HEK293T (cell line): ENCODE measurements around the gene NADK.

Experiments used
- ARNT ChIP-seq: fragments of 450-650 bp; IDR thresholded peaks from 2 replicates; pipeline ENCODE4 v1.6.1; 2017; ENCODE audit warnings: mild to moderate bottlenecking
- BHLHE40 ChIP-seq: fragments of 450-650 bp; IDR thresholded peaks from 2 replicates; pipeline ENCODE4 v1.6.1; 2016; ENCODE audit warnings: mild to moderate bottlenecking, moderate library complexity, borderline replicate concordance
- CTBP1 ChIP-seq: fragments of 450-650 bp; IDR thresholded peaks from 2 replicates; pipeline ENCODE4 v1.6.1; 2016; ENCODE audit warnings: borderline replicate concordance
- ELF4 ChIP-seq: fragments of 450-650 bp; IDR thresholded peaks from 2 replicates; pipeline ENCODE4 v1.6.1; 2017; ENCODE audit warnings: antibody characterized with exemption
- FOXA1 ChIP-seq: fragments of 450-650 bp; IDR thresholded peaks from 2 replicates; pipeline ENCODE4 v1.6.1; 2016; ENCODE audit warnings: mild to moderate bottlenecking
- FOXK2 ChIP-seq: fragments of 450-650 bp; IDR thresholded peaks from 2 replicates; pipeline ENCODE4 v1.6.1; 2016; ENCODE audit warnings: mild to moderate bottlenecking
- FOXM1 ChIP-seq: fragments of 450-650 bp; IDR thresholded peaks from 2 replicates; pipeline ENCODE4 v1.6.1; 2017; ENCODE audit warnings: mild to moderate bottlenecking, borderline replicate concordance
- HDGF ChIP-seq: fragments of 450-650 bp; IDR thresholded peaks from 2 replicates; pipeline ENCODE4 v1.6.1; 2017; ENCODE audit warnings: antibody characterized with exemption, borderline replicate concordance
- NFRKB ChIP-seq: fragments of 450-650 bp; IDR thresholded peaks from 2 replicates; pipeline ENCODE4 v1.6.1; 2016; ENCODE audit warnings: mild to moderate bottlenecking, moderate library complexity
- PKNOX1 ChIP-seq: fragments of 450-650 bp; IDR thresholded peaks from 2 replicates; pipeline ENCODE4 v1.6.1; 2016
- SP1 ChIP-seq: fragments of 450-650 bp; IDR thresholded peaks from 2 replicates; pipeline ENCODE4 v1.6.1; 2017
- SUZ12 ChIP-seq: fragments of 450-650 bp; IDR thresholded peaks from 2 replicates; pipeline ENCODE4 v1.6.1; 2016; ENCODE audit warnings: mild to moderate bottlenecking
- TARDBP ChIP-seq: fragments of 450-650 bp; IDR thresholded peaks from 2 replicates; pipeline ENCODE4 v1.6.1; 2016
- ZNF384 ChIP-seq: fragments of 450-650 bp; IDR thresholded peaks from 2 replicates; pipeline ENCODE4 v1.6.1; 2016

GRCh38 chr1:1793481-1794244 lies 15.4 kb upstream of the NADK start:
- no peak for TF ChIP-seq PKNOX1
- TF ChIP-seq SUZ12, result no peak
- TF ChIP-seq ELF4, result no peak
- TF ChIP-seq FOXK2, result no peak
- TF ChIP-seq ARNT, result no peak
- no peak for TF ChIP-seq BHLHE40
- TF ChIP-seq SP1, result no peak
- no peak for TF ChIP-seq FOXM1
- no peak for TF ChIP-seq ZNF384
- TF ChIP-seq TARDBP, result no peak
- no peak for TF ChIP-seq NFRKB
- TF ChIP-seq HDGF, result no peak
- no peak for TF ChIP-seq CTBP1
- no peak for TF ChIP-seq FOXA1
